ENCODE results near the gene CEP112.
"Not testable (repeated sequence)": the region's sequence is repeated elsewhere in the genome, so short reads cannot be mapped to it uniquely, and the experiment has no call there.

Gene CEP112

DNA sequence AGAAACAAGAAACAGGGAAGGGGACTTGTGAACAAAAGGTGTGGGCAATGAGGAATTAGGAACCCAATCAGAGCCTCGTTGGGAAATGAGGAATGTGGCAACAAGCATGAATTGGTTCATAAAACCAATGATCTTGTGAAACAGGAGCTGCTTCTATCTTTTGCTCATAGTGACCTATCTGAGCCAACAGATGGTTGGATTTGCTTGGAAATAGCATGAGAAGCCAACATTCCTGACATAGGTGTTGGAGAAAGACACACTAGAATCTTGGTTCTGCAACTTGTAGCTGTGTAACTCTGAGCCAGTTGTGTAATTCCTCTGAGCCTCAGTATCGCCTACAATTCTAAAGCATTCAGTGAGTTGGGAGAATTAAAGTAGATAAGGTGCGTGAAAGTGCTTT is 378.6 kb downstream of the CEP112 start:
- DNase-seq, result no peak

- no peak for DNase-seq
Observed at GRCh38 chr17:65811043-65811442, 380.9 kb downstream of the CEP112 start.

DNA sequence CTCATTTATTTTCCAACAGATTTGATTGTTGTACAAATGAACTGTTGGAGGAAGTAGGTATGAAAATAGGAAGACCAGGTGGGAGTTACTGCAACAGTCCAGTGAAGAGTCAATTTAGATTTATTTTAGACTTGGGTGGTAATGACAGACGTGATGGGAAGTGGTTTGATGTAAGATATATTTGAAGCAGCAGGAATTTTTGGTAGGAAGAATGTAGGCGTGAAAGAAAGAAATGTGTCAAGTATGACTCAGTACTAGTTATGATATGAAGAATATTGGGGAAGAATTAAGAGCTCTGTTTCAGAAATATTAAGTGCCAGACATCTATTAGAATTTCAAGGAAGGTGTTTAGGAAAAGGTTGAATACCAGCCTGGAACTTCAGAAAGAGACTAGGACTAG is 382.6 kb downstream of the CEP112 start:
- DNase-seq, result no peak

DNA sequence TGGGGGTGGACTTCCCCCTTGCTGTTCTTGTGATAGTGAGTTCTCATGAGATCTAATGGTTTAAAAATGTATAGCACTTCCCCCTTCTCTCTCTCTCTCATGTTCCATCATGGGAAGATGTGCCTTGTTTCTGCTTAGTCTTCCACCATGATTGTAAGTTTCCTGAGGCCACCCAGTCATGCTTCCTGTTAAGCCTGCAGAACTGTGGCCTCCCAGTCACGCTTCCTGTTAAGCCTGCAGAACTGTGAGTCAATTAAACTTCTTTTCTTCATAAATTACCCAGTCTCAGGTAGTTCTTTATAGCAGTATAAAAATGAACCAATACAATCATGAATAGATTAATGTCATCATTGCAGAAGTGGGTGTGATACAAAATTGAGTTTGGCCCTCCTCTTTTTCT is 383.4 kb downstream of the CEP112 start:
- DNase-seq, result not testable (repeated sequence)

- no peak for DNase-seq
Observed at GRCh38 chr17:65807361-65807760, 384.6 kb downstream of the CEP112 start.

DNA sequence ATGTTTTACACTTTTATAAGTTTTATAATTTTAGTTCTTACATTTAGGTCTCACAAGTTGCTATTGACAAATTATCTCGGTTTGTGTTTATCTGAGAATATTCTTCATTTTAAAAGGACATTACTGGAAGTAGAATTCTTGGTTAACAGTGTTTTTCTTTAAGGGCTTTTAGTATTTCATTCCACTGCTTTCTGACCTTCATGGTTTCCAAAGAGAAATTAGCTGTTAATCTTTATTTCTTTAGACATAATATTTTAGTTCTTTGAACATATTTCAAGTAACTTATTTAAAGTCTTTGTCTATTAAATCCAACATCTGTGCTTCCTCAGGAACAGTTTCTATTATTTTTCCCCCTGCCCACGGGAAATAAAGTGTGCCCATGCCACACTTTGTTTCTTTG is 390.4 kb downstream of the CEP112 start:
- DNase-seq, result no peak

- no peak for DNase-seq
Observed at GRCh38 chr17:65800655-65801054, 391.3 kb downstream of the CEP112 start.

DNA sequence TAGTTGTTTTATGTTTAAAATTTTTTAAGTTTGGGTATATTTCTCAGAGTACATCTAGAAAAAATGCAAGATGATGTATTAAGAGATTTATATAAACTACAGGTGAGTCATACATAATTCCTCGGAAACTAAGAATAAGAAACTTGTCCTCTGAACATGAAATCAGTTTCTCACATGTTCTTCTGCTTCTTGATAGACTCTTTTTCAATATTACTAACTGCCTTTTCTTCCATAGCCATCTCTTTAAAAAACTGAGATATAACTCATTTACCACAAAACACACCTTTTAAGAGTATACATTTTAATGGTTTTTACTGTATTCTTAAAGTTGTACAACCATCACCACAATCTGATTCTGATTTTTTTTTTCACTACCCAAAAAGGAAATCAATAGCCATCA is 392.1 kb downstream of the CEP112 start:
- DNase-seq, result no peak

DNA sequence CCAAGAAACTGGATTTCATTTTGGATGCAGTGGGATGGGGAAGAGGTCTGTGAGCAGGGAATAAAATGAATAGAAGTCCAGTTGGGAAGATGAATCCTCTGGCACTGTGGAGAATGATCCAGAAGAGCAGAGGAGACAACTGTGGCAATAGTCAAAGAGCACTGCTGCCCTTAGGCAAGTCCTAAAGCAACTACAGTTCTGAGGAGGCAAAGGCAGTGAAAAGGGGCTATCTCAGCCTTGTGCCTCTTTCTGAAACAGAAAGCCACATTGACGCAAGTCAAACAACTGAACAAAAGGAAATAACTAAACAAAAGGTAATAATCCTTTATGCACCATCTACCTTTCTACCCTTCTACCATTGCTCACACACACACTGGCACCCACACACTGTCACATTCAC is 392.5 kb downstream of the CEP112 start:
- no peak for DNase-seq

DNA sequence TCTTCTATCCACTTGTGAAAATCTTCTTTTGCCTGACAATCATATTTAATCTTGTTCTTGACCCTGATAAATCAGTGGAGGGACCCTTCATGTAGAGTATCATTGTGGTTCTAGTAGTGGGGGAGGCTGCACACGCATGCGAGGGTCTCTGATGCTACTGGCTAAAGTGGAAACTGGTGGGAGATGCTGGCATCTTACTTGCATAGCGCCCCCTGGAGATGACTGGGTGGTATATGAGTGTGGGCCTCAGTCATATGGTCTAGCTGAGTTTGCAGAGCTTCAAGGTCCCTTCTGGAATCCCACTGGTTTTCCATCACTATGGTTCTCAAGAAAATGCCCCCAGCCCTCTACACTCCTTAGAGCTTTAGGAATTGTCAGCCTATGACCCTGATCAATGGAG is 394.1 kb downstream of the CEP112 start:
- no peak for DNase-seq

DNA sequence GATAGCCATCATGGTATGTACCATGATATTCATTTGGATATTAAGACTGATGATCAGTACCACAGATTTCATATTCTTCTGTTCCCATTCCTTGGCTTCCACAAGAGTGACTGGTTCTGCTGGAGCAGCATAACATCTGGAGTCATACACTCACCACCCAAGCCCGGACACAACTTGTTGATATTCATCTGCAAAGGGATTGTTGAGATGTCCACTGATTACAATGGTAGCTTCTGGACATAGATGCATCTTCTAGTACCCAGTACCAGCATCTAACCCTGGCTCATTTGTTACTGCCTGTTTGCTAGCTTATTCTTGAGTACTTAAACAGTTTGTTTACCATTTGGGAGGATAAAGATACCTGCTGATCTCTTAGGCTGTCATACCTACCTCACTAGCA is 394.8 kb downstream of the CEP112 start:
- no peak for DNase-seq

DNA sequence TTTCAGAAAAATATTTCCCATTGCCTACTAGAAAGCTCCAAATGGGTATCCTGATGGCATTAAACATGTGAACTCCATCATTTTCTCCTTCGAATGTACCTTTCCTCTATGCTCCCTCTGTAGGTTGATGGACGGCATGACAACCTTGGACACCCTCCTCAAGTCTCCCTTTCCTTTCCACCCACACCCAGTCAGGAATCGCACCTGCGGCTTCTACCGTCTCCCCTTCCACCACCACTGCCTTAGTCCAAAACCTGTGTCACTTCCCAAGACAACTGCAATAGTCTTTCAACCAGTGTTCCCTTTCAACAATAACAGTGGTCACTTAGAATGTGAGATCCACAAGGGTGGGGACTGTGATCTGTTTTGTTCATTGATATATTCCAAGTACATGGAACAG is 397.4 kb downstream of the CEP112 start:
- DNase-seq, result no peak

DNA sequence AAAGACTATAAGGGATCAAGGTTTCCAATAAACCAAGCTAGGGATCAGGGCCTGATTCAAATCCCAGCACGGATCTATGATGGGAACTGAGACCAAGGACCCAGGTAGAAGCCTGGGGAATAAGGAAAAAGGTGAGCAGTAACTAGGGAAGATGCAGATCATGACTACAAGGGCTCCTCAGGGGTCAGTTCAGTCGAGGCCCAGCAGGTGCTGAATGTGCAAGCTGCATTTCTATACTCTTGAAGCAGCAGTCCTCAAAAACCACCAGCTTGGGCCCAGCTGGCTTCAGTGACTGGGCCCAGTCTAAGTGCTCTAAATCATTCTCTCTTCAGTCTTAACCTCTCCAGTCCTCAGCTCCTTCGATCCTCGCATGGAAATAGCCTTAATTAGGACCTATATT is 401.7 kb downstream of the CEP112 start:
- DNase-seq, result no peak

DNA sequence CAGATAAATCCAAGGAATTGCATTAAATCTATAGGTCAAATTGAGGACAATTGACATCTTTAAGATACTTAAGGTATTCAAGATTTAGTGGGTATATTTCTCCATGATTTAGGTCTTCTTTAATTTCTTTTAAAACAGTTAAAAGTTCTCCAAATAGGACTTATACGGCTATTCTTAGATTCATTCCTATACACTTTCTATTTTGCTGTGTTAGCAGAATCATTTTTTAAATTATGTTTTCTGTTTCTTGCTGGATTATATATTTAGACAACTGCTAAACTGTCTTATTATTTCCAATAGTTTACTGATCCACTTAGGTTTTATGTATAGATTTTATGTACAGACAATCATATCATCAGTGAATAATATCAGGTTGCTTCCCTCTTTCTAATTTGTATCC is 404.4 kb downstream of the CEP112 start:
- no peak for DNase-seq

DNA sequence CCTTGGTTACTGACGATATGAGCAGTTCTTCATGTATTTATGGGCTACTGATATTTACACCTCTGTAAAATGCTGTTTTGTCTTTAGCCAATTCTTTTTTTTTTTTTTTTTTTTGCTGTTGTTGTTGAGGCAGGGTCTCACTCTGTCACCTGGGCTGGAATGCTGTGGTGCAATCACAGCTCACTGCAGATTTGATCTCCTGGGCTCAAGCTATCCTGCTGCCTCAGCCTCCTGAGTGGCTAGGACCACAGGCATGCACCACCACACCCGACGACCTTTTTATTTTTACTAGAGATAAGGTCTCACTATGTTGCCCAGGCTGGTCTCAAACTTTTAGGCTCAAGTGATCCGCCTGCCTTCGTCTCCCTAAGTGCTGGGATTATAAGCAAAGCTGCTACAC is 405.5 kb downstream of the CEP112 start:
- DNase-seq, result no peak

DNA sequence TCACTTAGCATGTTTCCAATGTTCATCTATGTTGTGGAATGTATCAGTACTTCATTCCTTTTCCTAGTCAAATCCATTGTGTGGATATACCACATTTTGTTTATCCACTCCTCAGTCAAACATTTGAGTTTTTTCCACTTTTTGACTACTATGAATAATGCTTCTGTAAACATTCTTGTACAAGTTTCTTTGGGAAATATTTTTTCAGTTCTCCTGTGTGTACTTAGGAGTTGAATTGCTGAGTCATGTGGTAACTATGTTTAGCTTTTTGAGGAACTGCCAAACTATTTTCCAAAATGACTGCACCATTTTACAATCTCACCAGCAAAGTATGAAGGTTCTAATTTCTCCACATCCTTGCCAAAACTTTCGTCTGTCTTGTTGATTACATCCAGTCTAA is 406.8 kb downstream of the CEP112 start:
- no peak for DNase-seq

DNA sequence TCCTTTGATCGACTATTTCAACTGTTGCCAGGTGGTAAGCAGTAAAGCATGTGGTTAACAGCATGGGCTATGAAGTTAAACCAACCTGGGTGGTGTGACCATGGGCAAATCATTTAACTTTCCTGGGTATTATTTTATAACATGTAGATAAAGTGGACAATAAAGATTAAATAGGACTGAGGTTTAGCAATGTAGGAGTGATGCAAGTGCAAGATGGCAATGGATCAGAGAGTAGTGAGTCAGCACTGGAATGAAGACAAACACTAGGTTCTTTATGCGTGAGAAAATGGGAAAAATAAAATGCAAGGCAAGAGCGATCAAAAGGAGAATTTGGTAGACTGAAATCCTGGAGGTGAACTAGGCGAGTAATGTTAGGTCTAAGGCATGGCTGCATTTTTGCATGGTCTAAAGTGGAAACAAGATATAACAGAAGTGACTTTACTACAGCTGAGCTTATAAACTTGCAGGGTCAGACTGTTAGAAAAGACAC is 408.0 kb downstream of the CEP112 start:
- DNase-seq, result no peak

DNA sequence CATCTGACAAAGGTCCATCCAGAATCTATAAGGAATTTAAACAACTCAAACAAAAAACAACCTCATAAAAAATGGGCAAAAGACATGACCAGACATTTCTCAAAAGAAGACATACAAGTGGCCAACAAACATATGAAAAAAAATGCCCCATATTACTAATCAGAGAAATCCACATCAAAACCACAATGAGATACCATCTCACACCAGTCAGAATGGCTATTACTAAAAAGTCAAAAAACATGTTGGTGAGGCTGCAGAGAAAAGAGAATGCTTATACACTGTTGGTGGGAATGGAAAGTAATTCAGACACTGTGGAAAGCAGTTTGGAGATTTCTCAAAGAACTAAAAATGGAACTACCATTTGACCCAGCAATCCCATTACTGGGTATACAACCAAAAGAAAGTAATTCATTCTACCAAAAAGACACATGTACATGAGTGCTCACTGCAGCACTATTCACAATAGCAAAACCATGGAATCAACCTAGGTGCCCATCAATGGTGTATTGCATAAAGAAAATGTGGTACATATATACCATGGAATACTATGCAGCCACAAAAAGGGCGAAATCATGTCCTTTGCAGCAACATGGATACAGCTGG is 409.7 kb downstream of the CEP112 start:
- not testable (repeated sequence) for DNase-seq

DNA sequence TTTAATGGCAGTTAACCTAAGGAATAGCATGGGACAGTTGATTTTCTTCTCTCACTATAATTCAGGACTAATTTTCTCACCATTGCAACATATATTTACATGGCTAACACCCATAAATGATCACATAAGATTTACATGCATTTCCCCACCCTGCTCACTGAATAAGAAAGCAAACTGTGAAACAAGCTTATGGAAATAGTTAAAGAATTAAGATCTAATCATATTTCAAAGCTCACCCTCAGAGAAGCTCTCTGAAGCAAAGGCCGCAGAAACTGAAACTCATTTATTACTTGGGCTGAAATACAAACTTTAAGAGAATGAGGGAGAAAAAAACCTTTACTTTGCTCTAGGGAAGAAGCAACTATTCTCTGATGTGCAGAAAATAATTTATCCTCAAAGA is 411.8 kb downstream of the CEP112 start:
- DNase-seq, result no peak

- DNase-seq, result no peak
Observed at GRCh38 chr17:65776890-65777289, 415.0 kb downstream of the CEP112 start.

DNA sequence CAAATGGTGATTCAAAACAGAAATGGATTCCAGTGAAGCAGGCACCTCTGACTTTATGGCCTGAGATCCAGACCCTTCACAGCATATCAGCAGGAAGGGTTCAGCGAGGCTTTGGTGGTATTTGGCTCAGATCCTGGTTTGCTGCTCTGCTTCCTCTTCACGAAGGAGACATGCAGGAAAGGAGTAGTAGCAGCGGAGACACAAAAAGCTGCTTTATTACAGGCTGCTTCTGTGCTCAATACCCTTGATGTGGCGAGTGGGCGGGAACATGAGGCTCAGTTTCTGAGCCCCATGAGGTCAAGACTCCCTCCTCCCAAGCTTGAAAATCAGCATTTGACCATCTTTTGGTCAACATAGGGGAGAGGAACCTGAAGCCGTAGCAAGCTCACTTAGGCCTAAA is 417.1 kb downstream of the CEP112 start:
- DNase-seq, result no peak

GRCh38 chr17:65772989-65773388 is 418.9 kb downstream of the CEP112 start:
- no peak for DNase-seq

DNA sequence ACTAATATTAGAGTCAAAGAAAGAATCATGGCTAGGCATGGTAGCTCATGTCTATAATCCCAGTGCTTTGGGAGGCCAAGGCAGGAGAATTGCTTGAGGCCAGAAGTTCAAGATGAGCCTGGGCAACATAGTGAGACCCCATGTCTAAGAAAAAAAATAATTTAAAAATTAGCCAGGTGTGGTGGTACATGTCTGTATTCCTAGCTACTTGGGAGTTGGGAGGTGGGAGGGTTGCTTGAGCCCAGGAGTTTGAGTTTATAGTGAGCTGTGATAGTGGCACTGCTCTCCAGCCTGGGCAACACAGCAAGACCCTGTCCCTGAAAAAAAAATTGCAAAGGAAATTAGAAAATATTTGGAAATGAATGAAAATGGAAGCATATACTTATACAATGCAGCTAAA is 420.2 kb downstream of the CEP112 start:
- DNase-seq, result no peak

DNA sequence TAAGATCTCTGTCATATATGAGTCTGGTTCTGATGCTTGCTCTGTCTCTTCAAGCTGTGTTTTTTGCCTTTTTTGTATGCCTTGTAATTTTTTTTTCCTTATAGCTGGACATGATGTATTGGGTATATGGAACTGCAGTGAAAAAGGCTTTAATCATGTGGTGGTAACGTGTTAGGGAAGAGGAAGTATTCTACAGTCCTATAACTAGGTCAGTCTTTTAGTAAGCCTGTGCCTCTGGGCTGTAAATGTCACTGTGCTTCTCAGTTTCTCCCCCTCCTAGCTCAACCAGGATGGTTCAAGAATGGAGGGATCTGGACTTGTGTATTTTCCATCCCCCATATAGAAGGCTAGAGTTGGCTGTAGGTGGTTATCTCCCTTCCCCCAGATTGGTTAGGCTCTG is 428.1 kb downstream of the CEP112 start:
- DNase-seq, result no peak

- DNase-seq, result no peak
Observed at GRCh38 chr17:65762973-65763372, 429.0 kb downstream of the CEP112 start.

GRCh38 chr17:65759532-65759931 is 432.4 kb downstream of the CEP112 start:
- no peak for DNase-seq
